ENCODE measurements around the gene SCGN. TPM values are rescaled to one million over a fixed set of nuclear protein-coding genes. Genes with fewer than 3 reads are reported as not detected.

The SCGN gene
- total RNA-seq, 4 donors from 2014 or later = 4.1 to 13.0 (median 9.6) TPM

DNA sequence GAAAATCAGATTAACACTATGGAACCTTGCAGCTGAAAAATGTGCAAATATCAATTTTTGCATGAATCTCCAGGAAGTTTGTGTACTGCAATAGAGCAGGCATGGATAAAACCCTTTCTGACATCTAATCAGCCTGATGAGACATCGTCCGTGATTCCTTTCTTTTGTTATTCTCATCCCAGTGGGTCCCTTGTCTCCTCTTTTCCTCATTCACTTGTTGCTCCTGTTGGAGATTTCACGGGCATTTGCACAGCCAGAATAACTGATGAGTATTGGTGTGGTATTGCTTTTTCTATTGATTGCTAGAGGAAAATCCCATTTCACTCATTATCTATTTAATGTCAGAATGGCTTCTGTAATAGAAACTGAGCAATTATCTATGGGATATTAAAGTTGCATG is 39.9 kb downstream of the SCGN start:
- no peak for TF ChIP-seq POLR2A (IDR thresholded peaks at IDR 0.05)
- TF ChIP-seq, protein P1, sequence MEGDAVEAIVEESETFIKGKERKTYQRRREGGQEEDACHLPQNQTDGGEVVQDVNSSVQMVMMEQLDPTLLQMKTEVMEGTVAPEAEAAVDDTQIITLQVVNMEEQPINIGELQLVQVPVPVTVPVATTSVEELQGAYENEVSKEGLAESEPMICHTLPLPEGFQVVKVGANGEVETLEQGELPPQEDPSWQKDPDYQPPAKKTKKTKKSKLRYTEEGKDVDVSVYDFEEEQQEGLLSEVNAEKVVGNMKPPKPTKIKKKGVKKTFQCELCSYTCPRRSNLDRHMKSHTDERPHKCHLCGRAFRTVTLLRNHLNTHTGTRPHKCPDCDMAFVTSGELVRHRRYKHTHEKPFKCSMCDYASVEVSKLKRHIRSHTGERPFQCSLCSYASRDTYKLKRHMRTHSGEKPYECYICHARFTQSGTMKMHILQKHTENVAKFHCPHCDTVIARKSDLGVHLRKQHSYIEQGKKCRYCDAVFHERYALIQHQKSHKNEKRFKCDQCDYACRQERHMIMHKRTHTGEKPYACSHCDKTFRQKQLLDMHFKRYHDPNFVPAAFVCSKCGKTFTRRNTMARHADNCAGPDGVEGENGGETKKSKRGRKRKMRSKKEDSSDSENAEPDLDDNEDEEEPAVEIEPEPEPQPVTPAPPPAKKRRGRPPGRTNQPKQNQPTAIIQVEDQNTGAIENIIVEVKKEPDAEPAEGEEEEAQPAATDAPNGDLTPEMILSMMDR (IDR thresholded peaks at IDR 0.05) = no peak
- no peaks in the 10 kb centered on the region for H3K9me3 ChIP-seq
- no peak for DNase-seq
- no peaks in the 10 kb centered on the region for H3K36me3 ChIP-seq
- H3K4me1 ChIP-seq = no peaks in the 10 kb centered on the region
- H3K4me3 ChIP-seq = no peak overlapping the region
- no peaks in the 10 kb centered on the region for H3K27me3 ChIP-seq
- H3K27ac ChIP-seq = no peak overlapping the region

DNA sequence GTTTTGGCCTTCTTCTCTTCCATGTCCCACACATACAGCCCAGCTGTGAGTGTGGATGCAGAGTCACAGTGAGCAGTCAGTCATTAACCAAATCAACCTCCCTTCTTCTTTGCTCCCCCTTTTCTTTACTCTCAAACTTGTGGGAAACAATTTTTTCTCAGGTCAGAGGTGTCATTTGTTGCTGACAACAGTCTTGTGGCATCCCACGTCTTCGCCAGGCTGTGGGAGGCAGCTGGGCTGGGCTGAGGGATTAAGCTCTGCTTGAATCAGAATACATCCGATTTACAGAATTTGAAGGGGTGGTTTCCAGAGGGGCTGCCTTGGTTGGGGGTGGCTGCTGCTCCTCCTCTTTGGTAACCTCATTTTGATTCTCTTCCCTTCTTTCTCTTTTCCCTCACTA is 40.5 kb downstream of the SCGN start:
- DNase-seq = no peak
- Histone ChIP-seq H3K36me3 (no peaks in the 10 kb centered on the region), H3K27ac (no peak overlapping the region), H3K9me3 (no peaks in the 10 kb centered on the region), H3K4me3 (no peak overlapping the region), H3K27me3 (no peaks in the 10 kb centered on the region), H3K4me1 (no peaks in the 10 kb centered on the region)
- TF ChIP-seq, protein P1 (IDR thresholded peaks at IDR 0.05) = no peak
- no peak for TF ChIP-seq POLR2A (IDR thresholded peaks at IDR 0.05)

DNA sequence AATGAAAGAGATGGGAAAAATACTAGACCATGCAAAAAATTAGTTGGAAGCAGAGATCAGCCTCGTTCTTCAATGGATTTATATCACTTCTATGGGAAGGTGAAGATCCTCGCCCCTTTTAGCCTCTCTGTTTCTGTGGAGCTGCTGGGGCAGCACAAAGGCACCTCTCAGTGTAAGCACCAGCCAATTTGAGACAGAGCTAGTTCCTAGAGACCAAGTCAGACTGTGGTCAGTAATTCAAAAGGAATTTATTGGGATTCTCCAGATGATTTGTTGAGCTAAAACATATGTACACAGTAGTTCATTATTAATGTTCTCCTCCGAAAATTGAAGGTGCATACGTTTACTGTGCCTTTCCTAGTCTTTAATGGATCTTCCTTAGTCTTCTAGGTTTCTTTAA is 42.4 kb downstream of the SCGN start:
- Histone ChIP-seq H3K27me3 (no peaks in the 10 kb centered on the region), H3K9me3 (no peaks in the 10 kb centered on the region), H3K27ac (no peak overlapping the region), H3K4me3 (no peak overlapping the region), H3K36me3 (no peaks in the 10 kb centered on the region), H3K4me1 (no peaks in the 10 kb centered on the region)
- no peak for TF ChIP-seq POLR2A (IDR thresholded peaks at IDR 0.05)
- TF ChIP-seq, protein P1 (IDR thresholded peaks at IDR 0.05) = no peak
- no peak for DNase-seq

DNA sequence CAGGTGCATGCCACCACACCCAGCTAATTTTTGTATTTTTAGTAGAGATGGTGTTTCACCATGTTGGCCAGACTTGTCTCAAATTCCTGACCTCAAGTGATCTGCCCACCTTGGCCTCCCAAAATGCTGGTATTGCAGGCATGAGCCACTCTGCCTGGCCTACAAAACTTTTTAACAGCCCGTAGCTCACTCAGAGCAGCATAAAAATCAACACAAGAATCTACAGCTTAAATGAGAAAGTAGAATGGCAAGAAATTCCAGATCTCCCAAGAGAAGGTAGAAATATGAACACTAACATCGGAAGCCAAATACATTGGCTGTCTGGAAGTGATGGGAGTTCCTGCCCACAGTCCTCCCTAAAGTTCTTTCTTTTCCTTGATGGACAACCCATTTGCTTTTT is 43.7 kb downstream of the SCGN start:
- no peak for TF ChIP-seq POLR2A (IDR thresholded peaks at IDR 0.05)
- TF ChIP-seq, protein P1 (IDR thresholded peaks at IDR 0.05) = no peak
- DNase-seq = no peak
- Histone ChIP-seq H3K4me3 (no peak overlapping the region), H3K9me3 (no peaks in the 10 kb centered on the region), H3K27me3 (no peaks in the 10 kb centered on the region), H3K4me1 (no peaks in the 10 kb centered on the region), H3K36me3 (no peaks in the 10 kb centered on the region), H3K27ac (no peak overlapping the region)

DNA sequence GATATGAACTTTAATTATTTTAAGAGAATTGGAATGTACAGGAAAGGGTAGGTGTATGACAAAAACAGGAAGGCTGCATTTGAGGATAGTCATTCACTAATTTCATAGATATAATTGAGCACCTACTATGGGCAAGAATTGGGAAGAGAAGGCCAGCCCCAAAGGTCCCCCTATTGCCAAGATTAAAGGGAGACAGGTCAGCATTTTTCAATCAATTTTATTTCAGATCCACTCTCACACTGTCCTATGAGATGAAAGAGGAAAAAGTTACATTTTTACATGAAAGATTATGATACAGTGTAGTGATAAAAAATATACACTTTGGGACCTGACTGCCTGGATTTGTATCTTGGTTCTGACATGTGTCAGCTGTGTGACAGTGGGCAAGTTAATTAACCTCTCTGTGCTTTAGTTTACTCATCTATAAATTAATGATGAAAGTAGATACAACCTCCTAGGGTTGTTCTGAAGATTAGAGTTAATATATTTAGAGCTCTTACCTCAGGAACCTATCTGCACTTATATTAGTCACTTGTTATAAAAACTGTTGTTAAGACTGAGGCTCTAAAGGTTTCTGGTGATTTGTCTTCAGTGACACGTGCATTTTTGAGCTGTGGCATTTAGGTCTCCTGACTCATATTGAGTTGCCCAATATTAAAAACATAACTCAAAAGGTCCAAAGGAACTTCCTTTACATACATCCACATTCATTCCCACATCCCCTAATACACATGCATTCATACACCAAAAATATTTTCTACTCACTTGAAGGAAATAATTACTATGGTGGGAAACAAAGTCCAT is 45.7 kb downstream of the SCGN start:
- no peaks in the 10 kb centered on the region for H3K9me3 ChIP-seq
- H3K27ac ChIP-seq = no peak overlapping the region
- no peaks in the 10 kb centered on the region for H3K36me3 ChIP-seq
- no peak for TF ChIP-seq POLR2A (IDR thresholded peaks at IDR 0.05)
- TF ChIP-seq, protein P1 (IDR thresholded peaks at IDR 0.05) = no peak
- no peaks in the 10 kb centered on the region for H3K4me1 ChIP-seq
- no peak overlapping the region for H3K4me3 ChIP-seq
- no peaks in the 10 kb centered on the region for H3K27me3 ChIP-seq
- no peak for DNase-seq
